GM18868 (cell line): ENCODE results near the gene OPA3.
A peak's percentile ranks its signal among the peaks of the same experiment; 100 is the strongest.

Experiments
- ATAC-seq: cut with Tn5 transposase; IDR thresholded peaks from one replicate; pipeline ENCODE4 v1.9.1; 2021; ENCODE audit warnings: mild to moderate bottlenecking, moderate library complexity; ENCODE audit not compliant: unreplicated experiment

The OPA3 gene

GRCh38 chr19:45484273-45484945, 100.2 kb downstream of the OPA3 start:
- ATAC-seq: no peak

- no peak for ATAC-seq
These were observed 101.6 kb downstream of the OPA3 start for GRCh38 chr19:45483033-45483432.

- peak; percentile 74 for ATAC-seq
These were observed 106.0 kb downstream of the OPA3 start for GRCh38 chr19:45478454-45479238.

GRCh38 chr19:45477713-45478453, 106.7 kb downstream of the OPA3 start:
- peak; percentile 10 for ATAC-seq
